Lower lobe of right lung (tissue), 2 donors: ENCODE data around the gene MSANTD2. TPM values are rescaled to one million over a fixed set of nuclear protein-coding genes. Genes with fewer than 3 reads are reported as not detected.

Source experiments
- ATAC-seq, 2 donors: fragments of 200-7000 bp; cut with Tn5 transposase; one replicate each; pipeline ENCODE4 v1.9.1; 2020 to 2022; ENCODE audit warnings: mild to moderate bottlenecking in 2 of 2, moderate library complexity in 2 of 2
- DNase-seq: peaks from one replicate; pipeline ENCODE4 v3.0.0-alpha.2; 2020
- H3K27ac ChIP-seq: fragments of 200-600 bp; one replicate; pipeline ENCODE4 v1.8.0; 2022
- H3K27me3 ChIP-seq: fragments of 200-600 bp; one replicate; pipeline ENCODE4 v1.8.0; 2022; ENCODE audit warnings: low read depth
- H3K36me3 ChIP-seq: fragments of 200-600 bp; one replicate; pipeline ENCODE4 v1.8.0; 2022; ENCODE audit warnings: mild to moderate bottlenecking
- H3K4me1 ChIP-seq: fragments of 200-600 bp; one replicate; pipeline ENCODE4 v1.8.0; 2022
- H3K4me3 ChIP-seq: fragments of 200-600 bp; one replicate; pipeline ENCODE4 v1.8.0; 2022; ENCODE audit warnings: mild to moderate bottlenecking
- H3K9me3 ChIP-seq: fragments of 200-600 bp; one replicate; pipeline ENCODE4 v1.8.0; 2022
- CTCF ChIP-seq: fragments of 200-600 bp; IDR thresholded peaks from one replicate; pipeline ENCODE4 v1.8.0; 2022; ENCODE audit warnings: antibody characterized with exemption, mild to moderate bottlenecking
- intact Hi-C: fragments of 100-400 bp; cut with DNase I; formaldehyde crosslinking; loops from one replicate; pipeline ENCODE4 v1.11.0; 2022
- total RNA-seq: library from RNA; stranded (reverse); fragmentation: NEBNext Ultra II Directional; extraction: Animal tissue kit (Norgen Biotek cat#: 25700); gene quantifications from one replicate; pipeline ENCODE4 v1.2.1, GENCODE V29; 2021
- donor health status: DM: no; HTN: yes; CAD: no; lungs with severe emphysema.

Gene MSANTD2
- total RNA-seq, 1 donor from 2014 or later = 15.4 TPM

- no peaks in the 10 kb centered on the region for H3K9me3 ChIP-seq
- no peaks in the 10 kb centered on the region for H3K36me3 ChIP-seq
- peak overlapping the region; percentile 58 for H3K4me3 ChIP-seq
- H3K27me3 ChIP-seq = no peaks in the 10 kb centered on the region
- intact Hi-C loops = loop anchor here (10.0 kb wide), 1 partner anchor 72 kb away; the partner anchor contains the start of genes SIAE and SPA17
- peak overlapping the region; percentile 80 for H3K27ac ChIP-seq
- peaks cover 47% of the 10 kb centered on the region for H3K4me1 ChIP-seq
- TF ChIP-seq CTCF = peak; percentile 55
- ATAC-seq = peak; percentile 93 to 94
- peak; percentile 91 for DNase-seq
Measured at GRCh38 chr11:124746621-124747243, 53.5 kb downstream of the MSANTD2 start.

- no peaks in the 10 kb centered on the region for H3K27me3 ChIP-seq
- intact Hi-C loops = loop anchor here (10.0 kb wide), 1 partner anchor 71 kb away; the partner anchor contains the start of genes SIAE and SPA17
- peak overlapping the region; percentile 80 for H3K27ac ChIP-seq
- ATAC-seq = peak; percentile 13 to 18
- no peaks in the 10 kb centered on the region for H3K9me3 ChIP-seq
- H3K36me3 ChIP-seq = no peaks in the 10 kb centered on the region
- H3K4me1 ChIP-seq = peaks cover 49% of the 10 kb centered on the region
- TF ChIP-seq CTCF = no peak
- no peak for DNase-seq
- peak overlapping the region; percentile 58 for H3K4me3 ChIP-seq
Measured at GRCh38 chr11:124745835-124746620, 54.2 kb downstream of the MSANTD2 start.

GRCh38 chr11:124745270-124745834, 54.9 kb downstream of the MSANTD2 start:
- Histone ChIP-seq H3K4me1 (peaks cover 56% of the 10 kb centered on the region), H3K9me3 (no peaks in the 10 kb centered on the region), H3K36me3 (no peaks in the 10 kb centered on the region), H3K27me3 (no peaks in the 10 kb centered on the region), H3K4me3 (peak overlapping the region; percentile 58), H3K27ac (no peak overlapping the region)
- intact Hi-C loops = loop anchor here (10.0 kb wide), 1 partner anchor 71 kb away; the partner anchor contains the start of genes SIAE and SPA17
- no peak for DNase-seq
- no peak for ATAC-seq
- no peak for TF ChIP-seq CTCF

GRCh38 chr11:124743050-124743449, 57.2 kb downstream of the MSANTD2 start:
- Histone ChIP-seq H3K27me3 (no peaks in the 10 kb centered on the region), H3K36me3 (no peaks in the 10 kb centered on the region), H3K9me3 (no peaks in the 10 kb centered on the region), H3K4me1 (peaks cover 42% of the 10 kb centered on the region), H3K27ac (no peak overlapping the region), H3K4me3 (no peak overlapping the region)
- DNase-seq = no peak
- ATAC-seq = no peak
- TF ChIP-seq CTCF = no peak
- intact Hi-C loops = loop anchor here (10.0 kb wide), 1 partner anchor 68 kb away; the partner anchor contains the start of genes SIAE and SPA17

- no peak for ATAC-seq
- DNase-seq = no peak
- TF ChIP-seq CTCF = no peak
- Histone ChIP-seq H3K9me3 (no peaks in the 10 kb centered on the region), H3K27me3 (no peaks in the 10 kb centered on the region), H3K27ac (no peak overlapping the region), H3K4me3 (no peak overlapping the region), H3K4me1 (peaks cover 37% of the 10 kb centered on the region), H3K36me3 (no peaks in the 10 kb centered on the region)
- intact Hi-C loops = loop anchor here (10.0 kb wide), 1 partner anchor 68 kb away; the partner anchor contains the start of genes SIAE and SPA17
Measured at GRCh38 chr11:124742555-124742954, 57.7 kb downstream of the MSANTD2 start.
